Chondrocyte (in vitro differentiated cells): ENCODE results near the gene ETFDH. TPM values are rescaled to one million over a fixed set of nuclear protein-coding genes. Genes with fewer than 3 reads are reported as not detected.
"Not testable (repeated sequence)": the region's sequence is repeated elsewhere in the genome, so short reads cannot be mapped to it uniquely, and the experiment has no call there.

Source experiments
- DNase-seq: peaks from one replicate; pipeline ENCODE4 v3.0.0; 2021; ENCODE audit warnings: mixed read lengths, low spot score
- H3K27ac Mint-ChIP-seq: one replicate; pipeline ENCODE4 v1.8.0; 2021; ENCODE audit warnings: mild to moderate bottlenecking, moderate library complexity, mixed read lengths; ENCODE audit not compliant: unreplicated experiment
- H3K27me3 Mint-ChIP-seq: 2 replicates; pipeline ENCODE4 v1.8.0; 2021; ENCODE audit warnings: low read depth, mixed read lengths
- H3K36me3 Mint-ChIP-seq: 2 replicates; pipeline ENCODE4 v1.8.0; 2021; ENCODE audit warnings: low read depth, mixed read lengths
- H3K4me1 Mint-ChIP-seq: 2 replicates; pipeline ENCODE4 v1.8.0; 2021; ENCODE audit warnings: low read depth, mild to moderate bottlenecking, mixed read lengths
- H3K4me3 Mint-ChIP-seq: one replicate; pipeline ENCODE4 v1.8.0; 2021; ENCODE audit warnings: mild to moderate bottlenecking, moderate library complexity, mixed read lengths; ENCODE audit not compliant: unreplicated experiment
- H3K9me3 Mint-ChIP-seq: 2 replicates; pipeline ENCODE4 v1.8.0; 2021; ENCODE audit warnings: low read depth, mixed read lengths
- total RNA-seq: library from RNA; stranded (reverse); gene quantifications from 3 replicates; pipeline ENCODE4 v1.2.1, GENCODE V29; 2021
- TF ChIP-seq, protein P1 (sequence below): fragments of 200-600 bp; sonication (generic); IDR thresholded peaks from 2 replicates; pipeline ENCODE4 v1.5.0; 2021; ENCODE audit warnings: antibody characterized with exemption, mild to moderate bottlenecking, moderate library complexity

The ETFDH gene
- total RNA-seq, 1 donor from 2014 or later = 23.0 TPM

- no peak overlapping the region for H3K27ac Mint-ChIP-seq
- H3K4me1 Mint-ChIP-seq = no peaks in the 10 kb centered on the region
- no peaks in the 10 kb centered on the region for H3K27me3 Mint-ChIP-seq
- TF ChIP-seq, protein P1, sequence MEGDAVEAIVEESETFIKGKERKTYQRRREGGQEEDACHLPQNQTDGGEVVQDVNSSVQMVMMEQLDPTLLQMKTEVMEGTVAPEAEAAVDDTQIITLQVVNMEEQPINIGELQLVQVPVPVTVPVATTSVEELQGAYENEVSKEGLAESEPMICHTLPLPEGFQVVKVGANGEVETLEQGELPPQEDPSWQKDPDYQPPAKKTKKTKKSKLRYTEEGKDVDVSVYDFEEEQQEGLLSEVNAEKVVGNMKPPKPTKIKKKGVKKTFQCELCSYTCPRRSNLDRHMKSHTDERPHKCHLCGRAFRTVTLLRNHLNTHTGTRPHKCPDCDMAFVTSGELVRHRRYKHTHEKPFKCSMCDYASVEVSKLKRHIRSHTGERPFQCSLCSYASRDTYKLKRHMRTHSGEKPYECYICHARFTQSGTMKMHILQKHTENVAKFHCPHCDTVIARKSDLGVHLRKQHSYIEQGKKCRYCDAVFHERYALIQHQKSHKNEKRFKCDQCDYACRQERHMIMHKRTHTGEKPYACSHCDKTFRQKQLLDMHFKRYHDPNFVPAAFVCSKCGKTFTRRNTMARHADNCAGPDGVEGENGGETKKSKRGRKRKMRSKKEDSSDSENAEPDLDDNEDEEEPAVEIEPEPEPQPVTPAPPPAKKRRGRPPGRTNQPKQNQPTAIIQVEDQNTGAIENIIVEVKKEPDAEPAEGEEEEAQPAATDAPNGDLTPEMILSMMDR = peak; percentile 63
- peaks cover 35% of the 10 kb centered on the region for H3K36me3 Mint-ChIP-seq
- DNase-seq = no peak
- no peak overlapping the region for H3K4me3 Mint-ChIP-seq
- no peaks in the 10 kb centered on the region for H3K9me3 Mint-ChIP-seq
Measured at GRCh38 chr4:158710814-158711213, 38.7 kb downstream of the ETFDH start.

GRCh38 chr4:158712622-158713021 lies 40.5 kb downstream of the ETFDH start:
- H3K36me3 Mint-ChIP-seq = peaks cover 37% of the 10 kb centered on the region
- H3K27ac Mint-ChIP-seq = not testable (repeated sequence)

GRCh38 chr4:158714937-158715336 lies 42.8 kb downstream of the ETFDH start:
- TF ChIP-seq, protein P1 = no peak
- no peak overlapping the region for H3K27ac Mint-ChIP-seq
- H3K4me1 Mint-ChIP-seq = no peaks in the 10 kb centered on the region
- no peaks in the 10 kb centered on the region for H3K27me3 Mint-ChIP-seq
- no peaks in the 10 kb centered on the region for H3K9me3 Mint-ChIP-seq
- DNase-seq = no peak
- H3K4me3 Mint-ChIP-seq = no peak overlapping the region
- H3K36me3 Mint-ChIP-seq = peaks cover 44% of the 10 kb centered on the region

More at GRCh38 chr4:158712622-158713021, 40.5 kb downstream of the ETFDH start:
- H3K4me1 Mint-ChIP-seq, H3K27me3 Mint-ChIP-seq, H3K9me3 Mint-ChIP-seq, DNase-seq, H3K4me3 Mint-ChIP-seq: not testable (repeated sequence)

DNA sequence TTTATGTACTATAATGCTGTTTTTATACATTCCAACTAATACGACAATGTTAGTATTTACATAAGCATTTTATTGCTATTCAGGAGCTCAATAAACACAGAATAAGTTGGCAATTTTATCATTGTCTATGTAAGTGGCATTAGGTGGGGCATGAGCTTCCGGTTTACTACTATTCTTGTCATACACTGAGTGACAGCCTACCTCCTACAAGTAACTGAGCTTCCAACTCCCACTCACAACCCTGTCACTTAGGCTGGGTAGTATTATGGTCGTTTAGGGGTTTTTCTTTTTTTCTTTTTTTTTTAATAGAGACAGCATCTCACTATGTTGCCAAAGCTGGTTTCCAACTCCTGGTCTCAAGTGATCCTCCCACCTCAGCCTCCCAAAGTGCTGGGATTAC lies 43.7 kb downstream of the ETFDH start:
- no peak overlapping the region for H3K27ac Mint-ChIP-seq
- peaks cover 38% of the 10 kb centered on the region for H3K36me3 Mint-ChIP-seq
- no peak overlapping the region for H3K4me3 Mint-ChIP-seq

DNA sequence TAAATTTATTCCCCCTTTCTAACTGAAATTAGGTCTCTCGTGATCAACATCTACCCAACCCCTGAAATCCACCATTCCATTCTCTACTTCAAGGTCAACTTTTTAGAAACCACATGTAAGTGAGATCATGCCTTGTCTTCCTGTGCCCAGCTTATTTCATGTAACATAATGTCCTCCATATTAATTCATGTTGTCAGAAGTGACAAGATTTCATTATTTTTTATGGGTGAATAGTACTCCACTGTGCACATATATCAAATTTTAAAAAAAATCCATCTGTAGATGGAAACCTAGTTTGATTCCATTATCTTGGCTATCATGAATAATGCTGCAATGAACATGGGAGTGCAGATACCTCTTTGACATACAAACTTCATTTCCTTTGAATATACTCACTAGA lies 49.6 kb downstream of the ETFDH start:
- Mint-ChIP-seq H3K27ac (no peak overlapping the region), H3K27me3 (peaks cover 5% of the 10 kb centered on the region), H3K36me3 (peaks cover 24% of the 10 kb centered on the region), H3K4me1 (peaks cover 21% of the 10 kb centered on the region), H3K4me3 (peak overlapping the region; percentile 94), H3K9me3 (no peaks in the 10 kb centered on the region)
- TF ChIP-seq, protein P1 = no peak
- no peak for DNase-seq

More for the DNA sequence above, 43.7 kb downstream of the ETFDH start:
- H3K9me3 Mint-ChIP-seq = no peaks in the 10 kb centered on the region
- TF ChIP-seq, protein P1 = no peak
- H3K4me1 Mint-ChIP-seq = no peaks in the 10 kb centered on the region
- H3K27me3 Mint-ChIP-seq = no peaks in the 10 kb centered on the region
- DNase-seq = no peak

GRCh38 chr4:158722291-158722916 lies 50.3 kb downstream of the ETFDH start:
- H3K36me3 Mint-ChIP-seq = peaks cover 21% of the 10 kb centered on the region
- H3K27ac Mint-ChIP-seq = peak overlapping the region; percentile 97
- peaks cover 21% of the 10 kb centered on the region for H3K4me1 Mint-ChIP-seq
- DNase-seq = no peak
- no peaks in the 10 kb centered on the region for H3K9me3 Mint-ChIP-seq
- TF ChIP-seq, protein P1 = no peak
- peaks cover 7% of the 10 kb centered on the region for H3K27me3 Mint-ChIP-seq
- peak overlapping the region; percentile 94 for H3K4me3 Mint-ChIP-seq
